ENCODE data around the gene CAPRIN2.

DNA sequence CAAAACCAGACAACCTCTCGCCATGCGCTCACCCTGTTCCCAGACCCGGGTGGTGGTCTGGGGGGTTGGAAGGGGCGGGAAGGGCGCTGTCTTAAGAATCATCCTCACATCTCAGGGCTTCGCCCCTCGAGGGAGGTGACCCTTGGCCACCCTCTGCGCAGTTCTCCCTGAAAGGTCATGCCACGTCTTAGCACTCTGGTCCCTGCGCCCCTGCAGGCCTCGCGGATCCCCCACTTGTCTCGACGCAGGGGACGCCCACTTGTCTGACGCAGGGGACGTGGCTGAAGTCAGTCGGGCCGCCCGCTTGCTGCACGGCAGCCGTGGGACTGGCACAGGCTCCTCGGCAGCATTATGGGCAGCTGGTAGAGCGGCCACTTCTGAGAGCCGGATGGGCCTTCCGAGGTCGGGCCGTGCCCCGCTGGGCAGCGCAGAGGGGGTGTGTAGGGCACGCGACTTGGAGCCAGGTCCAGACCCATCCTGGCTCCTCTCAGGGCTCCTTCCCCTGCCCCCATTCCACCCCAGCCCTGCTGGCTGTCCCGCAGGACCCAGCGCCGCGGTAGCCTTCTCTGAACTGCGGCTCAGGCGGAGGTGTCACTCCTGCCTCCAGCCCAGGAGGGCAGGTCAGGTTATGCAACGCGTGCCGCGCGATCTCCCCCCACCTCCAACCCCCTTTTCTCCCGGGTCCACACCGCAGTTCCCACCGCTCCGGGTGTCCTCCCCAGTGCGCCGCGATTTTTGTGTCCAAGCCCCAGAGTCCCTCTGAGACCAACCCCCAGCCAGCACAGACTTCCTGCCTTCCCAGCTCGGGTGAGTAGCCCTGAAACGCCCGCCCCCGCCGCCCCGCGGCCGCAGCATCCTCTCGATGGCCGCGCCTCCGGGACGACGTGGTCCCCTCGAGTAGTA is 40.9 kb upstream of the CAPRIN2 start:
- TF ChIP-seq CTCF (IDR thresholded peaks at IDR 0.05) (no peak), POLR2A (IDR thresholded peaks at IDR 0.05) (no peak)
